GM23338 (cell line): ENCODE data around the gene IL1RL1. TPM values are rescaled to one million over a fixed set of nuclear protein-coding genes. Genes with fewer than 3 reads are reported as not detected.

ENCODE experiments used
- ATAC-seq: fragments of 200-7000 bp; cut with Tn5 transposase; 3 replicates; pipeline ENCODE4 v1.9.1; 2020
- DNase-seq: peaks from one replicate; pipeline ENCODE4 v3.0.0-alpha.2; 2015; ENCODE audit warnings: low spot score
- H2AFZ ChIP-seq: fragments of 200-600 bp; sonication (generic); 2 replicates; pipeline ENCODE4 v1.8.0; 2016; ENCODE audit warnings: antibody characterized with exemption, mild to moderate bottlenecking, moderate library complexity
- H3F3A ChIP-seq: fragments of 200-600 bp; sonication (generic); replicated peaks from 2 replicates; pipeline ENCODE4 v1.8.0; 2017; ENCODE audit warnings: antibody characterized with exemption, mixed run types, low read depth
- H3K27ac ChIP-seq: fragments of 200-600 bp; sonication (generic); 2 replicates; pipeline ENCODE4 v1.6.1; 2016; ENCODE audit warnings: low read depth
- H3K27me3 ChIP-seq: fragments of 200-600 bp; sonication (generic); 2 replicates; pipeline ENCODE4 v1.8.0; 2016; ENCODE audit warnings: mild to moderate bottlenecking, mixed run types, moderate library complexity; ENCODE audit not compliant: insufficient read depth
- H3K36me3 ChIP-seq: fragments of 200-600 bp; sonication (generic); 2 replicates; pipeline ENCODE4 v1.8.0; 2016; ENCODE audit warnings: mild to moderate bottlenecking; ENCODE audit not compliant: insufficient read depth
- H3K4me1 ChIP-seq: fragments of 200-600 bp; sonication (generic); 2 replicates; pipeline ENCODE4 v1.8.0; 2016; ENCODE audit warnings: mild to moderate bottlenecking, moderate library complexity; ENCODE audit not compliant: insufficient read depth
- H3K4me2 ChIP-seq: fragments of 200-600 bp; sonication (generic); 2 replicates; pipeline ENCODE4 v1.7.1; 2017; ENCODE audit warnings: mixed run types
- H3K4me3 ChIP-seq: fragments of 200-600 bp; sonication (generic); 2 replicates; pipeline ENCODE4 v1.6.1; 2016; ENCODE audit warnings: mixed run types
- H3K79me2 ChIP-seq: fragments of 200-600 bp; sonication (generic); replicated peaks from 2 replicates; pipeline ENCODE4 v1.8.0; 2017; ENCODE audit warnings: mild to moderate bottlenecking; ENCODE audit not compliant: insufficient read depth
- H3K9me2 ChIP-seq: fragments of 200-600 bp; sonication (generic); 2 replicates; pipeline ENCODE4 v1.8.0; 2017; ENCODE audit not compliant: insufficient read depth
- H4K20me1 ChIP-seq: fragments of 200-600 bp; sonication (generic); replicated peaks from 2 replicates; pipeline ENCODE4 v1.8.0; 2017; ENCODE audit warnings: mild to moderate bottlenecking; ENCODE audit not compliant: insufficient read depth
- H3K27ac Mint-ChIP-seq: 2 replicates; pipeline ENCODE4 v1.8.0; 2020; ENCODE audit warnings: inconsistent platforms, mild to moderate bottlenecking, moderate library complexity, mixed read lengths
- H3K27me3 Mint-ChIP-seq: 3 replicates; pipeline ENCODE4 v1.8.0; 2022; ENCODE audit warnings: low read depth, mild to moderate bottlenecking, moderate library complexity, mixed read lengths, inconsistent platforms; ENCODE audit not compliant: insufficient read depth, poor library complexity
- H3K36me3 Mint-ChIP-seq: 3 replicates; pipeline ENCODE4 v1.8.0; 2021; ENCODE audit warnings: low read depth, mild to moderate bottlenecking, inconsistent platforms, moderate library complexity, mixed read lengths
- H3K4me1 Mint-ChIP-seq: 3 replicates; pipeline ENCODE4 v1.8.0; 2020; ENCODE audit warnings: mild to moderate bottlenecking, inconsistent platforms, mixed read lengths
- H3K4me3 Mint-ChIP-seq: 3 replicates; pipeline ENCODE4 v1.8.0; 2021; ENCODE audit warnings: moderate library complexity, mild to moderate bottlenecking, inconsistent platforms, mixed read lengths
- H3K9me3 Mint-ChIP-seq: 3 replicates; pipeline ENCODE4 v1.8.0; 2020; ENCODE audit warnings: moderate library complexity, mild to moderate bottlenecking, inconsistent platforms, mixed read lengths
- CTCF ChIP-seq, 2 experiments: fragments of 200-600 bp in 1 of 2; sonication (generic) in 1 of 2; conservative IDR thresholded peaks; 2 replicates each; pipeline versions ENCODE4 v1.5.1 to v1.6.1; 2016 to 2017; ENCODE audit warnings: antibody characterized with exemption in 2 of 2, low read depth in 2 of 2, mild to moderate bottlenecking in 2 of 2, moderate library complexity in 1 of 2
- EZH2 ChIP-seq: fragments of 200-600 bp; sonication (generic); IDR thresholded peaks from one replicate; pipeline ENCODE4 v1.8.0; 2017; ENCODE audit warnings: antibody characterized with exemption, mild to moderate bottlenecking, low read depth; ENCODE audit not compliant: unreplicated experiment
- EZH2phosphoT487 ChIP-seq: fragments of 200-600 bp; sonication (generic); IDR thresholded peaks from one replicate; pipeline ENCODE4 v1.8.1; 2018; ENCODE audit warnings: antibody characterized with exemption; ENCODE audit not compliant: unreplicated experiment
- JUNB ChIP-seq: IDR thresholded peaks from one replicate; pipeline ENCODE4 v1.6.1; 2016; ENCODE audit warnings: antibody characterized with exemption; ENCODE audit not compliant: unreplicated experiment
- NANOG ChIP-seq: IDR thresholded peaks from 2 replicates; pipeline ENCODE4 v1.6.1; 2016; ENCODE audit warnings: antibody characterized with exemption, borderline replicate concordance
- POLR2AphosphoS5 ChIP-seq: IDR thresholded peaks from 2 replicates; pipeline ENCODE4 v1.6.1; 2016; ENCODE audit warnings: antibody characterized with exemption, low read depth
- STAT1 ChIP-seq: IDR thresholded peaks from one replicate; pipeline ENCODE4 v1.6.1; 2016; ENCODE audit warnings: antibody characterized with exemption; ENCODE audit not compliant: unreplicated experiment
- ZNF114 ChIP-seq: fragments of 250-450 bp; sonication (Bioruptor Pico); IDR thresholded peaks from 2 replicates; pipeline ENCODE4 v1.5.0; 2020; ENCODE audit warnings: mild to moderate bottlenecking, moderate library complexity
- polyA plus RNA-seq: library from polyadenylated mRNA; unstranded; fragments of >200 nt; fragmentation: Nextera tagmentation; extraction: Ambion mirVana; gene quantifications from 2 replicates; pipeline ENCODE4 v1.2.1, GENCODE V29; 2016
- total RNA-seq: library from RNA; depleted of rRNA; stranded (reverse); fragments of >200 nt; shearing (Covaris generic); gene quantifications from 2 replicates; pipeline ENCODE4 v1.2.3, GENCODE V29; 2014

IL1RL1 gene
- total and polyA plus RNA-seq, 2 experiments from 2014 or later = not detected

GRCh38 chr2:102350137-102350793, 38.9 kb downstream of the IL1RL1 start:
- H3K9me3 Mint-ChIP-seq = no peaks in the 10 kb centered on the region
- H4K20me1 ChIP-seq = no peaks in the 10 kb centered on the region
- 0 out of 2 replicates have a peak, but pooled peaks cover 7% of the 10 kb centered on the region for H3K27me3 ChIP-seq
- no peaks in the 10 kb centered on the region for H3K27me3 Mint-ChIP-seq
- H3K4me3 Mint-ChIP-seq = no peak overlapping the region
- no peaks in the 10 kb centered on the region for H3K36me3 Mint-ChIP-seq
- no peak overlapping the region for H3K27ac ChIP-seq
- no peak overlapping the region for H3K4me3 ChIP-seq
- no peak for DNase-seq
- no peaks in the 10 kb centered on the region for H3K79me2 ChIP-seq
- no peak for TF ChIP-seq EZH2
- TF ChIP-seq POLR2AphosphoS5 = no peak
- no peak for TF ChIP-seq EZH2phosphoT487
- H3K36me3 ChIP-seq = no peaks in the 10 kb centered on the region
- no peaks in the 10 kb centered on the region for H3F3A ChIP-seq
- no peak for ATAC-seq
- no peaks in the 10 kb centered on the region; the same call in 2 of the 3 replicates for H3K4me1 Mint-ChIP-seq
- H3K4me1 ChIP-seq = no peaks in the 10 kb centered on the region
- no peak overlapping the region for H3K27ac Mint-ChIP-seq
- H3K4me2 ChIP-seq = no peak overlapping the region
- H3K9me2 ChIP-seq = peaks cover 8% of the 10 kb centered on the region
- H2AFZ ChIP-seq = no peak overlapping the region

GRCh38 chr2:102355526-102356380, 44.4 kb downstream of the IL1RL1 start, which contains the start of gene IL18R1:
Gene IL18R1, plus strand, starts transcription at chr2:102355796. Its CDS starts 6,865 bp downstream, at chr2:102362661.
- TF ChIP-seq JUNB = no peak
- TF ChIP-seq CTCF (conservative IDR thresholded peaks at IDR 0.05; ENCODE audit: low read depth in 2 of 2) = peak; percentile 60 to 74
- no peak for TF ChIP-seq ZNF114 (CRISPR knock-in tag)
- TF ChIP-seq STAT1 = no peak
- TF ChIP-seq NANOG = no peak
- no peaks in the 10 kb centered on the region for H4K20me1 ChIP-seq
- H3K27me3 Mint-ChIP-seq = peaks cover 12% of the 10 kb centered on the region
- H3K36me3 ChIP-seq = no peaks in the 10 kb centered on the region
- no peaks in the 10 kb centered on the region for H3K36me3 Mint-ChIP-seq
- peak within 1 kb of the TSS; percentile 79 for H3K4me3 Mint-ChIP-seq
- DNase-seq = peak; percentile 84
- H3K4me2 ChIP-seq = peak within 1 kb of the TSS; percentile 87
- no peak within 1 kb of the TSS for H3K27ac Mint-ChIP-seq
- no peaks in the 10 kb centered on the region; the same call in 2 of the 3 replicates for H3K4me1 Mint-ChIP-seq
- H3K4me1 ChIP-seq = no peaks in the 10 kb centered on the region; the same call in 1 of the 2 replicates
- no peaks in the 10 kb centered on the region for H3K9me2 ChIP-seq
- peaks cover 20% of the 10 kb centered on the region for H3K27me3 ChIP-seq
- H3F3A ChIP-seq = no peaks in the 10 kb centered on the region
- no peaks in the 10 kb centered on the region for H3K79me2 ChIP-seq
- H2AFZ ChIP-seq = peak within 1 kb of the TSS; percentile 98
- no peaks in the 10 kb centered on the region for H3K9me3 Mint-ChIP-seq
- peak; percentile 98 for ATAC-seq
- no peak within 1 kb of the TSS for H3K27ac ChIP-seq
- H3K4me3 ChIP-seq = peak within 1 kb of the TSS; percentile 72
